Osteoblast (primary cell): ENCODE data around the gene PLEKHJ1. TPM values are rescaled to one million over a fixed set of nuclear protein-coding genes. Genes with fewer than 3 reads are reported as not detected.

Experiments used
- DNase-seq: peaks from one replicate; pipeline ENCODE4 v3.0.0; 2011; ENCODE audit warnings: low spot score, mixed read lengths; ENCODE audit not compliant: insufficient read length; ENCODE audit errors: missing footprints
- H2AFZ ChIP-seq: 2 replicates; pipeline ENCODE4 v1.6.0; 2011; ENCODE audit warnings: mild to moderate bottlenecking, low read length
- H3K27ac ChIP-seq: 2 replicates; pipeline ENCODE4 v1.5.1; 2011; ENCODE audit warnings: mild to moderate bottlenecking, low read depth, low read length, moderate library complexity
- H3K27me3 ChIP-seq: 2 replicates; pipeline ENCODE4 v1.6.0; 2012; ENCODE audit warnings: mild to moderate bottlenecking, control low read depth, inconsistent platforms, low read length, moderate library complexity; ENCODE audit not compliant: insufficient read depth
- H3K36me3 ChIP-seq: 2 replicates; pipeline ENCODE4 v1.5.1; 2011; ENCODE audit warnings: mild to moderate bottlenecking, low read length, control low read depth, moderate library complexity; ENCODE audit not compliant: insufficient read depth
- H3K4me1 ChIP-seq: 2 replicates; pipeline ENCODE4 v1.5.1; 2011; ENCODE audit warnings: mild to moderate bottlenecking, low read length, control low read depth, moderate library complexity; ENCODE audit not compliant: insufficient read depth
- H3K4me2 ChIP-seq: 2 replicates; pipeline ENCODE4 v1.6.0; 2011; ENCODE audit warnings: mild to moderate bottlenecking, low read length; ENCODE audit not compliant: insufficient read depth
- H3K4me3 ChIP-seq: fragments of 200-600 bp; sonication (generic); 3 replicates; pipeline ENCODE4 v1.5.1; 2012; ENCODE audit warnings: mild to moderate bottlenecking, low read length, inconsistent platforms; ENCODE audit not compliant: insufficient read depth
- H3K79me2 ChIP-seq: 2 replicates; pipeline ENCODE4 v1.6.0; 2012; ENCODE audit warnings: mild to moderate bottlenecking, low read length, control low read depth, inconsistent platforms; ENCODE audit not compliant: insufficient read depth
- H3K9me3 ChIP-seq: 2 replicates; pipeline ENCODE4 v1.5.1; 2011; ENCODE audit warnings: low read depth, low read length, control low read depth
- H4K20me1 ChIP-seq: 2 replicates; pipeline ENCODE4 v1.6.0; 2012; ENCODE audit warnings: mild to moderate bottlenecking, low read length, control low read depth; ENCODE audit not compliant: insufficient read depth
- CTCF ChIP-seq: IDR thresholded peaks from 2 replicates; pipeline ENCODE4 v1.5.1; 2011; ENCODE audit warnings: mild to moderate bottlenecking, low read depth, low read length, moderate library complexity; ENCODE audit errors: extremely low read depth
- total RNA-seq: library from RNA; depleted of rRNA; stranded (reverse); fragments of >200 nt; gene quantifications from 2 replicates; pipeline ENCODE4 v1.2.3, GENCODE V29; 2012

PLEKHJ1 gene
- 32.1 and 43.4 TPM in 2 replicates for total RNA-seq

- H3K36me3 ChIP-seq: peaks cover 29% of the 10 kb centered on the region
- H2AFZ ChIP-seq: peak within 1 kb of the TSS; percentile 95
- no peaks in the 10 kb centered on the region for H3K9me3 ChIP-seq
- H4K20me1 ChIP-seq: peaks cover 43% of the 10 kb centered on the region
- peaks cover 94% of the 10 kb centered on the region for H3K79me2 ChIP-seq
- peak; percentile 100 for DNase-seq
- peak within 1 kb of the TSS; percentile 98 for H3K4me2 ChIP-seq
- peak within 1 kb of the TSS; percentile 89 for H3K4me3 ChIP-seq
- peak; percentile 90 for TF ChIP-seq CTCF
- no peaks in the 10 kb centered on the region for H3K27me3 ChIP-seq
- peaks cover 45% of the 10 kb centered on the region for H3K4me1 ChIP-seq
- H3K27ac ChIP-seq: peak within 1 kb of the TSS; percentile 99
These were observed at the start of gene PLEKHJ1, which contains the start of gene SF3A2 for GRCh38 chr19:2236314-2237050. TSS of gene PLEKHJ1 (minus strand) at chr19:2236329. CDS start at chr19:2236248, 81 bp downstream. TSS of gene SF3A2 (plus strand) at chr19:2236824. CDS start at chr19:2243419, 6,595 bp downstream.

- Histone ChIP-seq H3K27ac (no peak overlapping the region), H2AFZ (no peak overlapping the region), H4K20me1 (peaks cover 59% of the 10 kb centered on the region), H3K36me3 (no peaks in the 10 kb centered on the region), H3K4me3 (no peak overlapping the region), H3K27me3 (peaks cover 7% of the 10 kb centered on the region), H3K79me2 (no peaks in the 10 kb centered on the region), H3K9me3 (no peaks in the 10 kb centered on the region), H3K4me2 (no peak overlapping the region), H3K4me1 (peaks cover 7% of the 10 kb centered on the region)
- DNase-seq: peak; percentile 10
- TF ChIP-seq CTCF: no peak
These were observed 47.8 kb upstream of the PLEKHJ1 start for GRCh38 chr19:2283835-2284507.

GRCh38 chr19:2282862-2283237 is 46.7 kb upstream of the PLEKHJ1 start:
- DNase-seq: no peak
- H3K9me3 ChIP-seq: no peaks in the 10 kb centered on the region
- no peak overlapping the region for H3K4me3 ChIP-seq
- no peak overlapping the region for H3K27ac ChIP-seq
- H3K79me2 ChIP-seq: peaks cover 4% of the 10 kb centered on the region
- H3K4me1 ChIP-seq: peaks cover 7% of the 10 kb centered on the region
- no peak overlapping the region for H2AFZ ChIP-seq
- H3K4me2 ChIP-seq: no peak overlapping the region
- no peaks in the 10 kb centered on the region for H3K27me3 ChIP-seq
- TF ChIP-seq CTCF: no peak
- H3K36me3 ChIP-seq: no peaks in the 10 kb centered on the region
- H4K20me1 ChIP-seq: peaks cover 52% of the 10 kb centered on the region
